Activated naive CD8-positive, alpha-beta T cell treated with anti-CD3 and anti-CD28 coated beads for 36 hours (primary cell): ENCODE data around the gene TAOK1. TPM values are rescaled to one million over a fixed set of nuclear protein-coding genes. Genes with fewer than 3 reads are reported as not detected.

Source experiments
- DNase-seq: peaks from one replicate; pipeline ENCODE4 v3.0.0; 2021
- H3K27ac Mint-ChIP-seq: one replicate; pipeline ENCODE4 v1.8.0; 2022; ENCODE audit warnings: mild to moderate bottlenecking, moderate library complexity, mixed read lengths
- H3K27me3 Mint-ChIP-seq: one replicate; pipeline ENCODE4 v1.8.0; 2022; ENCODE audit warnings: mild to moderate bottlenecking, mixed read lengths
- H3K36me3 Mint-ChIP-seq: one replicate; pipeline ENCODE4 v1.8.0; 2021; ENCODE audit warnings: mild to moderate bottlenecking, mixed read lengths
- H3K4me1 Mint-ChIP-seq: one replicate; pipeline ENCODE4 v1.8.0; 2021; ENCODE audit warnings: mixed read lengths
- H3K4me3 Mint-ChIP-seq: one replicate; pipeline ENCODE4 v1.8.0; 2022; ENCODE audit warnings: mild to moderate bottlenecking, moderate library complexity, mixed read lengths
- H3K9me3 Mint-ChIP-seq: one replicate; pipeline ENCODE4 v1.8.0; 2022; ENCODE audit warnings: mixed read lengths
- total RNA-seq, 2 experiments: library from RNA; stranded (reverse); gene quantifications; one replicate each; pipeline ENCODE4 v1.2.3, GENCODE V29; 2021

Gene TAOK1
- total RNA-seq, 2 experiments from 2014 or later, result 20.8 to 25.8 TPM

GRCh38 chr17:29396066-29396465, 5.9 kb downstream of the TAOK1 start:
- Mint-ChIP-seq H3K4me3 (no peak overlapping the region), H3K4me1 (peaks cover 27% of the 10 kb centered on the region), H3K27ac (no peak overlapping the region), H3K36me3 (peaks cover 33% of the 10 kb centered on the region), H3K27me3 (no peaks in the 10 kb centered on the region), H3K9me3 (no peaks in the 10 kb centered on the region)
- DNase-seq, result no peak

- Mint-ChIP-seq H3K4me1 (peaks cover 12% of the 10 kb centered on the region), H3K36me3 (peaks cover 24% of the 10 kb centered on the region), H3K9me3 (no peaks in the 10 kb centered on the region), H3K4me3 (no peak overlapping the region), H3K27ac (no peak overlapping the region), H3K27me3 (no peaks in the 10 kb centered on the region)
- no peak for DNase-seq
Measured at GRCh38 chr17:29399634-29400033, 9.5 kb downstream of the TAOK1 start.

- Mint-ChIP-seq H3K9me3 (no peaks in the 10 kb centered on the region), H3K27ac (no peak overlapping the region), H3K27me3 (no peaks in the 10 kb centered on the region), H3K4me3 (no peak overlapping the region), H3K4me1 (peaks cover 12% of the 10 kb centered on the region), H3K36me3 (peaks cover 23% of the 10 kb centered on the region)
- DNase-seq, result no peak
Measured at GRCh38 chr17:29400818-29401217, 10.7 kb downstream of the TAOK1 start.

GRCh38 chr17:29401258-29401657, 11.1 kb downstream of the TAOK1 start:
- Mint-ChIP-seq H3K4me3 (no peak overlapping the region), H3K9me3 (no peaks in the 10 kb centered on the region)

GRCh38 chr17:29407856-29408255, 17.7 kb downstream of the TAOK1 start:
- Mint-ChIP-seq H3K4me1 (peaks cover 27% of the 10 kb centered on the region), H3K27me3 (no peaks in the 10 kb centered on the region), H3K9me3 (no peaks in the 10 kb centered on the region), H3K4me3 (no peak overlapping the region), H3K36me3 (peaks cover 14% of the 10 kb centered on the region), H3K27ac (no peak overlapping the region)
- no peak for DNase-seq

More at GRCh38 chr17:29401258-29401657, 11.1 kb downstream of the TAOK1 start:
- no peak for DNase-seq
- Mint-ChIP-seq H3K36me3 (peaks cover 23% of the 10 kb centered on the region), H3K4me1 (peaks cover 12% of the 10 kb centered on the region), H3K27ac (no peak overlapping the region), H3K27me3 (no peaks in the 10 kb centered on the region)

- Mint-ChIP-seq H3K36me3 (peaks cover 10% of the 10 kb centered on the region), H3K9me3 (no peaks in the 10 kb centered on the region), H3K27ac (no peak overlapping the region), H3K4me3 (no peak overlapping the region), H3K27me3 (no peaks in the 10 kb centered on the region), H3K4me1 (peaks cover 20% of the 10 kb centered on the region)
- DNase-seq, result no peak
Measured at GRCh38 chr17:29409963-29410362, 19.8 kb downstream of the TAOK1 start.

- Mint-ChIP-seq H3K27me3 (no peaks in the 10 kb centered on the region), H3K4me1 (peaks cover 16% of the 10 kb centered on the region), H3K27ac (peak overlapping the region; percentile 18), H3K9me3 (no peaks in the 10 kb centered on the region), H3K4me3 (no peak overlapping the region), H3K36me3 (peaks cover 7% of the 10 kb centered on the region)
- no peak for DNase-seq
Measured at GRCh38 chr17:29412780-29413565, 22.8 kb downstream of the TAOK1 start.

- no peak overlapping the region for H3K27ac Mint-ChIP-seq
- no peaks in the 10 kb centered on the region for H3K9me3 Mint-ChIP-seq
- H3K4me1 Mint-ChIP-seq, result peaks cover 2% of the 10 kb centered on the region
- no peak for DNase-seq
- peaks cover 2% of the 10 kb centered on the region for H3K36me3 Mint-ChIP-seq
- H3K4me3 Mint-ChIP-seq, result no peak overlapping the region
- H3K27me3 Mint-ChIP-seq, result no peaks in the 10 kb centered on the region
Measured at GRCh38 chr17:29420128-29420527, 30.0 kb downstream of the TAOK1 start.

- DNase-seq, result no peak
- Mint-ChIP-seq H3K4me3 (no peak overlapping the region), H3K9me3 (no peaks in the 10 kb centered on the region), H3K27me3 (no peaks in the 10 kb centered on the region), H3K36me3 (peaks cover 17% of the 10 kb centered on the region), H3K4me1 (peaks cover 24% of the 10 kb centered on the region), H3K27ac (no peak overlapping the region)
Measured at GRCh38 chr17:29430275-29430674, 40.1 kb downstream of the TAOK1 start.

GRCh38 chr17:29433541-29433940, 43.4 kb downstream of the TAOK1 start:
- no peak overlapping the region for H3K27ac Mint-ChIP-seq
- no peak for DNase-seq
- peaks cover 23% of the 10 kb centered on the region for H3K4me1 Mint-ChIP-seq
- no peaks in the 10 kb centered on the region for H3K27me3 Mint-ChIP-seq
- peaks cover 8% of the 10 kb centered on the region for H3K36me3 Mint-ChIP-seq
- H3K9me3 Mint-ChIP-seq, result no peaks in the 10 kb centered on the region
- H3K4me3 Mint-ChIP-seq, result no peak overlapping the region

- no peaks in the 10 kb centered on the region for H3K27me3 Mint-ChIP-seq
- H3K4me1 Mint-ChIP-seq, result peaks cover 24% of the 10 kb centered on the region
- no peak overlapping the region for H3K27ac Mint-ChIP-seq
- no peak overlapping the region for H3K4me3 Mint-ChIP-seq
- peaks cover 10% of the 10 kb centered on the region for H3K36me3 Mint-ChIP-seq
- H3K9me3 Mint-ChIP-seq, result no peaks in the 10 kb centered on the region
- no peak for DNase-seq
Measured at GRCh38 chr17:29434550-29434949, 44.4 kb downstream of the TAOK1 start.

GRCh38 chr17:29442451-29442850, 52.3 kb downstream of the TAOK1 start:
- Mint-ChIP-seq H3K4me3 (no peak overlapping the region), H3K9me3 (no peaks in the 10 kb centered on the region), H3K27ac (no peak overlapping the region), H3K27me3 (no peaks in the 10 kb centered on the region), H3K36me3 (peaks cover 6% of the 10 kb centered on the region), H3K4me1 (peaks cover 48% of the 10 kb centered on the region)
- DNase-seq, result no peak

GRCh38 chr17:29443041-29443739, 53.0 kb downstream of the TAOK1 start:
- no peaks in the 10 kb centered on the region for H3K27me3 Mint-ChIP-seq
- no peak for DNase-seq
- peaks cover 6% of the 10 kb centered on the region for H3K36me3 Mint-ChIP-seq
- H3K4me3 Mint-ChIP-seq, result no peak overlapping the region
- no peaks in the 10 kb centered on the region for H3K9me3 Mint-ChIP-seq
- H3K27ac Mint-ChIP-seq, result no peak overlapping the region
- peaks cover 52% of the 10 kb centered on the region for H3K4me1 Mint-ChIP-seq

- no peaks in the 10 kb centered on the region for H3K9me3 Mint-ChIP-seq
- no peaks in the 10 kb centered on the region for H3K27me3 Mint-ChIP-seq
- DNase-seq, result no peak
- peaks cover 4% of the 10 kb centered on the region for H3K36me3 Mint-ChIP-seq
- H3K27ac Mint-ChIP-seq, result no peak overlapping the region
- peaks cover 54% of the 10 kb centered on the region for H3K4me1 Mint-ChIP-seq
- H3K4me3 Mint-ChIP-seq, result no peak overlapping the region
Measured at GRCh38 chr17:29444589-29444988, 54.4 kb downstream of the TAOK1 start.

GRCh38 chr17:29445844-29446243, 55.7 kb downstream of the TAOK1 start:
- Mint-ChIP-seq H3K4me1 (peaks cover 56% of the 10 kb centered on the region), H3K9me3 (no peaks in the 10 kb centered on the region), H3K4me3 (no peak overlapping the region), H3K36me3 (peaks cover 6% of the 10 kb centered on the region), H3K27ac (no peak overlapping the region), H3K27me3 (no peaks in the 10 kb centered on the region)
- no peak for DNase-seq
